A549 treated with DMSO at 1 μM for 4 hours (cell line): ENCODE data around the gene VPS36. TPM values are rescaled to one million over a fixed set of nuclear protein-coding genes. Genes with fewer than 3 reads are reported as not detected.

Source experiments
- total RNA-seq: library from RNA; stranded (reverse); fragments of 200-300 nt; extraction: Qiagen RNA extraction; gene quantifications from 5 replicates; pipeline ENCODE4 v1.2.3, GENCODE V29; 2022; ENCODE audit warnings: low read depth

The VPS36 gene
- 12.5 to 15.5 TPM (median 13.9 TPM) in 5 replicates for total RNA-seq

GRCh38 chr13:52450012-52450792, at the start of gene VPS36:
Gene VPS36, minus strand, starts transcription at chr13:52450634. Its CDS starts 40 bp downstream, at chr13:52450594.

GRCh38 chr13:52454820-52455676, 4.6 kb upstream of the VPS36 start, which contains the start of gene CKAP2:
Gene CKAP2, plus strand, starts transcription at chr13:52455478. Its CDS starts 79 bp downstream, at chr13:52455557.

GRCh38 chr13:52405767-52406494, 44.5 kb downstream of the VPS36 start, which contains the start of gene THSD1:
Gene THSD1, minus strand, starts transcription at chr13:52406172. Its CDS starts 3,572 bp downstream, at chr13:52402600.

Other genes with a start within 250 kb of the VPS36 start
- gene THSD1, start 44.5 kb downstream of the VPS36 start, total RNA-seq: 9.4 to 13.6 TPM (median 10.3 TPM) in 5 replicates
- gene CKAP2, start 4.8 kb upstream of the VPS36 start, total RNA-seq: 31.1 to 40.8 TPM (median 38.7 TPM) in 5 replicates
- 5.4 to 6.1 TPM (median 5.8 TPM) in 5 replicates for gene HNRNPA1L2, start 191.8 kb upstream of the VPS36 start, total RNA-seq
- gene SUGT1, start 202.2 kb upstream of the VPS36 start, total RNA-seq: 38.0 to 50.7 TPM (median 49.5 TPM) in 5 replicates